Measurements from ENCODE around the gene TRIM37.
"Not testable (repeated sequence)": the region's sequence is repeated elsewhere in the genome, so short reads cannot be mapped to it uniquely, and the experiment has no call there.

TRIM37 gene

GRCh38 chr17:58956997-58957724, 149.5 kb downstream of the TRIM37 start:
- no peak for TF ChIP-seq CTCF (IDR thresholded peaks at IDR 0.05)
- no peak overlapping the region for H3K27ac ChIP-seq
- H3K4me3 ChIP-seq: no peak overlapping the region
- DNase-seq (ENCODE audit: low spot score): no peak

DNA sequence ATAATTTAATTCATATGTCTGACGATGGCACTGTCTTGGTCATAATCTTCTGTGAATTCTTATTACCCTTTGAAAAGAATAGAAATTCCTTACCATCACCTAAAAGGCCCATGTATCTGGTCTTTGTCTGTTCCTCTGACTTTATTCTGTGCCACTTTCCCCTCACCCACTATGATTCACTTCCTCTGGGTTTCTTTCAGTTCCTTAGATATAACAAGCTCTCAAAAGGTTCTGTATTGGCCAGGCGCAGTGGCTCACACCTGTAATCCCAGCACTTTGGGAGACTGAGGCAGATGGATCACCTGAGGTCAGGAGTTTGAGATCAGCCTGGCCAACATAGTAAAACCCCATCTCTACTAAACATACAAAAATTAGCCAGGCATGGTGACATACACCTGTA, 152.3 kb downstream of the TRIM37 start:
- not testable (repeated sequence) for H3K4me3 ChIP-seq; H3K27ac ChIP-seq; DNase-seq (ENCODE audit: low spot score)

DNA sequence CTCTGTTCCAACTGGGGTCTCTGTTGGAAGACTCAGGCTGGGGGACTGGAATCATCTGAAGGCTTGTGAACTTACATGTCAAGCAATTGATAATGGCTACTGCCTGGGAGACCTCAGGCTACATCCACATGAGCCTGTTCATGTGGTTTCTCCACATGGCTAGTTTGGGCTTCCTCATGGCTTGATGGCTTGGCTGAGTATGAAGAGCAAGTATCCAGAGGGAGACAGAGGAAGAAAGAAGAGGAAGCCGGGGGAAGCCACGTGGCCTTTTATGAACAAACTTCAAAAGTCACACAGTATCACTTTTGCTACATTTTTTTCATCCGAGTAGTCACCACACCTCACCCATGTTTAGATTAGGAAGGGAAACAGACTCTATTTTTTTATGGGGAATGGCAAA, 158.9 kb downstream of the TRIM37 start:
- no peak for TF ChIP-seq CTCF (IDR thresholded peaks at IDR 0.05)
- no peak for DNase-seq (ENCODE audit: low spot score)
- no peak overlapping the region for H3K27ac ChIP-seq
- H3K4me3 ChIP-seq: no peak overlapping the region

DNA sequence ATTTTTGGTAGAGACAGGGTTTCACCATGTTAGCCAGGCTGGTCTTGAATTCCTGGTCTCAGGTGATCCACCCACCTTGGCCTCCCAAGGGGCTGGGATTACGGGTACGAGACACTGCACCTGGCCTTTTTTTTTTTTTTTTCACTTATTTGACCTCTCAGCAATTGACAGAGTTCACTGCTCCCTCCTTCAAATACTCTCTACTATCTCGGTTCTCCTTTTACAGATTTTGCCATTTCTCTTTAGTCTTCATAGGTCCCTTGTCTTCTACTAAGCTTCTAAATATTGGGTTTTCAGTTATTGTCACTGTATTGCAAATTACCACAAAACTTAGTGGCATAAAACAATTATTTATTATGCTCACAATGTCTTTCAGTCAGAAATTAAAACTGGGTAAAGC, 159.3 kb downstream of the TRIM37 start:
- TF ChIP-seq CTCF (IDR thresholded peaks at IDR 0.05): no peak
- H3K27ac ChIP-seq: no peak overlapping the region

DNA sequence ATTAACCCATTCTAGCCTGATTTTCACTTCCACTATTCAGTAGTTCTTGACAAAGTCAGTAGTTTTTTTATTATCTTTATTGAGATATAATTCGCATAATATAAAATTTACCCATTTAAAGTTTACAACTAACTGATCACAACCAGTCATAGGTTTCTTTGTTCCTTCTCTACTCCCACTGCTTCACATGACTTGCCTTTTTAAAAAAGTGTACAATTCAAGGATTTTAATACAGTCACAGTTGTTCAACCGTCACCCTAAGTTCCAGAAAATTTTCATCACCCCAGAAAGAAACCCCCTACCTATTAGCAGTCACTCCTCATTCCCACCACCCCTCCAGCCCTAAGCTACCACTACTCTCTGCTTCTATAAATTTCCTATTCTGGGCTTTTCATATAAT, 162.5 kb downstream of the TRIM37 start:
- no peak for TF ChIP-seq CTCF (IDR thresholded peaks at IDR 0.05)
- DNase-seq (ENCODE audit: low spot score): no peak

More for the DNA sequence above, 159.3 kb downstream of the TRIM37 start:
- no peak for DNase-seq (ENCODE audit: low spot score)
- H3K4me3 ChIP-seq: no peak overlapping the region

DNA sequence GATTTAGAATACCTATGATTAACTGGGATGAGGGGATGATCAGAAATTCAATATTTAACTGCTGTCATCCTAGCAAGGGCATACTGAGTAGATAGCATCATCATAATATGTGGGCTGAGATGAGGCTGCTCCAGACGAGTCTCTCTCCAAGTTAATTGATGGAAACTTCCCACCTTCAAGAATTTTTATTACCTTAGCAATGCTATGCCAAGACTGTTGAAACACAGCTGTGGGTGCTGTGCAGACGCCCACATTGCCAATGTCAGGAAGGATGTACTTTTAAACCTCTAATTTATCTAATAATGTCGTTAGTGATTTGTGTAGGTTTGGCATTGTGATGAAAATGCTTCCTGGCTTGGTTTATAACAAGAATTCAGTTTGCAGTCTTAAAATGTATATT, 170.4 kb downstream of the TRIM37 start:
- H3K4me3 ChIP-seq: no peak overlapping the region
- no peak for DNase-seq (ENCODE audit: low spot score)
- no peak overlapping the region for H3K27ac ChIP-seq
- TF ChIP-seq CTCF (IDR thresholded peaks at IDR 0.05): no peak

More for the DNA sequence above, 162.5 kb downstream of the TRIM37 start:
- H3K4me3 ChIP-seq: no peak overlapping the region
- H3K27ac ChIP-seq: no peak overlapping the region

DNA sequence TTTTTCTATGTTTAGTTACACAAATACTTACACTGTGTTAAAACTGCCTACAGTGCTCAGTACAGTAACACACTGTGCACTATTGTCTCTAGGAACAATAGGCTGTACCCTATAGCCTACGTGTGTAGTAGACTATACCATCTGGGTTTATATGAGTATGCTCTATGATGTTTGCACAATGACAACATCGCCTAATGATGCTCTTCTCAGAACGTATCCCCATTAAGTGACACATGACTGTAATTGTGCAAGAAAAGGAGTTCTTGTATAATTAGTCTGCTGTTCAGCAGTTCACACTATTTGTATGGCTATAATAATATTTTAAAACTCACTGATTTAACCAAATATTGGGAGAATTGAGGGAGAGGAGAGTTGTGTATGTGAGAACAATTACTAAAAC, 173.7 kb downstream of the TRIM37 start:
- no peak for DNase-seq (ENCODE audit: low spot score)
- Histone ChIP-seq H3K27ac (no peak overlapping the region), H3K4me3 (no peak overlapping the region)
- TF ChIP-seq CTCF (IDR thresholded peaks at IDR 0.05): no peak
